H9 (cell line): ENCODE data around the gene APOL2. TPM values are rescaled to one million over a fixed set of nuclear protein-coding genes. Genes with fewer than 3 reads are reported as not detected.

ENCODE experiments used
- DNase-seq: peaks from one replicate; pipeline ENCODE4 v3.0.0-alpha.2; 2017
- H2AFZ ChIP-seq: one replicate; pipeline ENCODE4 v1.6.1; 2013; ENCODE audit warnings: mild to moderate bottlenecking, low read length, control low read depth, moderate library complexity
- H2AK5ac ChIP-seq: 2 replicates; pipeline ENCODE4 v1.6.1; 2013; ENCODE audit warnings: low read length, control low read depth, mixed read lengths; ENCODE audit not compliant: insufficient read length
- H2BK120ac ChIP-seq: one replicate; pipeline ENCODE4 v1.6.1; 2013; ENCODE audit warnings: low read depth, mild to moderate bottlenecking, low read length, control low read depth, inconsistent platforms; ENCODE audit not compliant: poor library complexity, severe bottlenecking
- H2BK12ac ChIP-seq: 2 replicates; pipeline ENCODE4 v1.6.1; 2013; ENCODE audit warnings: low read length, control low read depth, mixed read lengths, low read depth; ENCODE audit not compliant: insufficient read length
- H2BK15ac ChIP-seq: 2 replicates; pipeline ENCODE4 v1.6.1; 2013; ENCODE audit warnings: low read depth, low read length, control low read depth
- H2BK20ac ChIP-seq: one replicate; pipeline ENCODE4 v1.6.1; 2013; ENCODE audit warnings: low read depth, mild to moderate bottlenecking, low read length, control low read depth, inconsistent platforms; ENCODE audit not compliant: poor library complexity, severe bottlenecking
- H2BK5ac ChIP-seq: 2 replicates; pipeline ENCODE4 v1.6.1; 2013; ENCODE audit warnings: low read length, control low read depth, mixed read lengths; ENCODE audit not compliant: insufficient read length
- H3K14ac ChIP-seq: 2 replicates; pipeline ENCODE4 v1.6.1; 2013; ENCODE audit warnings: low read length, control low read depth; ENCODE audit not compliant: insufficient read depth
- H3K18ac ChIP-seq: 2 replicates; pipeline ENCODE4 v1.6.1; 2013; ENCODE audit warnings: low read depth, mild to moderate bottlenecking, mixed read lengths, low read length, control low read depth; ENCODE audit not compliant: insufficient read length
- H3K23ac ChIP-seq: 2 replicates; pipeline ENCODE4 v1.6.1; 2013; ENCODE audit warnings: low read length, control low read depth, mixed read lengths, low read depth; ENCODE audit not compliant: insufficient read length
- H3K23me2 ChIP-seq: 2 replicates; pipeline ENCODE4 v1.6.1; 2013; ENCODE audit warnings: low read depth, mild to moderate bottlenecking, mixed read lengths, low read length, control low read depth; ENCODE audit not compliant: insufficient read length, poor library complexity, severe bottlenecking
- H3K27ac ChIP-seq: 2 replicates; pipeline ENCODE4 v1.5.1; 2013; ENCODE audit warnings: low read length, control low read depth, mixed read lengths, low read depth; ENCODE audit not compliant: insufficient read length
- H3K27me3 ChIP-seq: 2 replicates; pipeline ENCODE4 v1.6.1; 2013; ENCODE audit warnings: low read length, control low read depth, inconsistent platforms; ENCODE audit not compliant: insufficient read depth
- H3K4ac ChIP-seq: 2 replicates; pipeline ENCODE4 v1.6.1; 2013; ENCODE audit warnings: low read depth, mild to moderate bottlenecking, control low read depth, inconsistent platforms, low read length, moderate library complexity
- H3K4me1 ChIP-seq: 2 replicates; pipeline ENCODE4 v1.6.1; 2013; ENCODE audit warnings: low read length, control low read depth, inconsistent platforms; ENCODE audit not compliant: insufficient read depth
- H3K4me2 ChIP-seq: 2 replicates; pipeline ENCODE4 v1.6.1; 2013; ENCODE audit warnings: low read length, control low read depth, mixed read lengths; ENCODE audit not compliant: insufficient read length, insufficient read depth
- H3K56ac ChIP-seq: 2 replicates; pipeline ENCODE4 v1.6.1; 2013; ENCODE audit warnings: low read depth, mild to moderate bottlenecking, mixed read lengths, low read length, control low read depth; ENCODE audit not compliant: insufficient read length
- H3K79me1 ChIP-seq: 2 replicates; pipeline ENCODE4 v1.6.1; 2013; ENCODE audit warnings: low read depth, mild to moderate bottlenecking, moderate library complexity, low read length, control low read depth, inconsistent platforms; ENCODE audit not compliant: insufficient read depth, poor library complexity, severe bottlenecking
- H3K79me2 ChIP-seq: 2 replicates; pipeline ENCODE4 v1.6.1; 2013; ENCODE audit warnings: low read length, control low read depth, inconsistent platforms; ENCODE audit not compliant: insufficient read depth
- H3K9ac ChIP-seq: 2 replicates; pipeline ENCODE4 v1.6.1; 2013; ENCODE audit warnings: low read length, control low read depth, mixed read lengths; ENCODE audit not compliant: insufficient read length; ENCODE audit errors: extremely low read depth
- H3K9me3 ChIP-seq: one replicate; pipeline ENCODE4 v1.6.1; 2013; ENCODE audit warnings: low read depth, low read length, inconsistent platforms; ENCODE audit not compliant: control insufficient read depth
- H3T11ph ChIP-seq: one replicate; pipeline ENCODE4 v1.6.1; 2013; ENCODE audit warnings: mild to moderate bottlenecking, low read length, control low read depth, inconsistent platforms
- H4K20me1 ChIP-seq: one replicate; pipeline ENCODE4 v1.6.1; 2013; ENCODE audit not compliant: control insufficient read depth, insufficient read length, insufficient read depth
- H4K5ac ChIP-seq: 2 replicates; pipeline ENCODE4 v1.6.1; 2013; ENCODE audit warnings: low read depth, mild to moderate bottlenecking, mixed read lengths, low read length, control low read depth; ENCODE audit not compliant: insufficient read length
- H4K8ac ChIP-seq: replicated peaks from 2 replicates; pipeline ENCODE4 v1.6.1; 2013; ENCODE audit warnings: low read length, control low read depth, mixed read lengths, low read depth; ENCODE audit not compliant: insufficient read length
- H4K91ac ChIP-seq: 2 replicates; pipeline ENCODE4 v1.6.1; 2013; ENCODE audit warnings: low read depth, mild to moderate bottlenecking, moderate library complexity, mixed read lengths, low read length, control low read depth; ENCODE audit not compliant: insufficient read length
- H3K27ac Mint-ChIP-seq, 3 experiments: 2 replicates in 2 of 3; 3 replicates in 1 of 3; pipeline ENCODE4 v1.8.0; 2020 to 2021; ENCODE audit warnings: mixed read lengths in 3 of 3, mild to moderate bottlenecking in 1 of 3, moderate library complexity in 1 of 3
- H3K27me3 Mint-ChIP-seq: 2 replicates; pipeline ENCODE4 v1.8.0; 2021; ENCODE audit warnings: low read depth, mild to moderate bottlenecking, moderate library complexity, mixed read lengths
- H3K36me3 Mint-ChIP-seq, 3 experiments: 2 replicates in 2 of 3; 3 replicates in 1 of 3; pipeline ENCODE4 v1.8.0; 2020 to 2021; ENCODE audit warnings: low read depth in 3 of 3, mixed read lengths in 3 of 3; ENCODE audit not compliant: insufficient read depth in 1 of 3
- H3K4me1 Mint-ChIP-seq, 2 experiments: 2 replicates each; pipeline ENCODE4 v1.8.0; 2020; ENCODE audit warnings: mixed read lengths in 2 of 2
- H3K4me3 Mint-ChIP-seq, 2 experiments: 2 replicates in 1 of 2; 3 replicates in 1 of 2; pipeline ENCODE4 v1.8.0; 2020 to 2021; ENCODE audit warnings: mild to moderate bottlenecking in 2 of 2, mixed read lengths in 2 of 2, moderate library complexity in 1 of 2
- H3K9me3 Mint-ChIP-seq, 2 experiments: 2 replicates in 1 of 2; 3 replicates in 1 of 2; pipeline ENCODE4 v1.8.0; 2020; ENCODE audit warnings: mild to moderate bottlenecking in 2 of 2, mixed read lengths in 2 of 2, moderate library complexity in 1 of 2
- CTCF ChIP-seq: fragments of 200-600 bp; sonication (generic); conservative IDR thresholded peaks from 3 replicates; pipeline ENCODE4 v1.8.0; 2021; ENCODE audit warnings: antibody characterized with exemption, mild to moderate bottlenecking
- WGBS: extraction: QIAGEN DNeasy Blood & Tissue Kit; methylation state at CpG from one replicate; pipeline ENCODE4 v1.1.7; 2013; ENCODE audit warnings: missing lambda C conversion rate, low lambda C conversion rate, mixed read lengths; ENCODE audit not compliant: insufficient read length; ENCODE audit errors: extremely low coverage; 5-methylcytosine and 5-hydroxymethylcytosine counted together
- total RNA-seq: library from RNA; stranded (reverse); gene quantifications from 2 replicates; pipeline ENCODE4 v1.2.1, GENCODE V29; 2021

The APOL2 gene
- total RNA-seq, 1 experiment from 2014 or later, result 15.6 TPM

DNA sequence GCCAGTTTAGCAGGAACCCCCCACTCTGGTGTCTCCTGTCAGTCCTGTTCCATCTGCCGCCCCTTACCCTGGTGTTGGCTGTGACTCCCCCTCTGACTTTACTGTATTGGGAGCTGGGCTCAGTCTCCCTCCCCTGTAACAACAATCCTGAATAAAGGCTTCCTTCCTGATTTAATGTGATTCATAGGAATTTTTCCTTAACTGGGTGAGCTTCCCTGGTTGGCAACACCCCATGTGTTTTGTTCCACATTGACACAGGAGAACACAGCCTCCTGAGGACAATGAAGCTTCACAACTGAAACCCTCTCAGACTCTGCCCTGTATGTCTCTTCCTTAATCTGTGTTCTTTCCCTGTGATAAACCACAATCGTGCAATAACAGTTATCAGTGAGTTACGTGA, 46.2 kb downstream of the APOL2 start:
- no peaks in the 10 kb centered on the region for H3K9me3 ChIP-seq
- H3K4ac ChIP-seq, result no peak overlapping the region
- Mint-ChIP-seq H3K4me1 (peaks cover 57 to 61% of the 10 kb centered on the region in 2 experiments), H3K27ac (no peak overlapping the region), H3K27me3 (peaks cover 5% of the 10 kb centered on the region; the same call in 1 of the 2 replicates), H3K9me3 (peaks cover 5 to 6% of the 10 kb centered on the region in 2 experiments; a peak in 4 of 5 replicates), H3K4me3 (no peak overlapping the region), H3K36me3 (peaks cover 2 to 8% (median 5%) of the 10 kb centered on the region in 3 experiments; a peak in 4 of 7 replicates)
- peaks cover 4% of the 10 kb centered on the region; the same call in 1 of the 2 replicates for H3K4me1 ChIP-seq
- no peak overlapping the region for H2AK5ac ChIP-seq
- H4K91ac ChIP-seq, result no peak overlapping the region
- H2BK20ac ChIP-seq, result no peak overlapping the region
- no peak overlapping the region for H3K4me2 ChIP-seq
- H4K8ac ChIP-seq, result no peak overlapping the region
- H3K9ac ChIP-seq, result no peak overlapping the region
- H2AFZ ChIP-seq, result no peak overlapping the region
- H3K18ac ChIP-seq, result no peak overlapping the region
- H2BK120ac ChIP-seq, result no peak overlapping the region
- DNase-seq, result no peak
- H3K27me3 ChIP-seq, result no peaks in the 10 kb centered on the region
- no peak overlapping the region for H2BK12ac ChIP-seq
- H3K23ac ChIP-seq, result no peak overlapping the region
- WGBS, result no CpG with 5 or more reads among the region's 3 CpGs
- no peak for TF ChIP-seq CTCF
- H3K79me1 ChIP-seq, result no peaks in the 10 kb centered on the region
- H3K14ac ChIP-seq, result no peak overlapping the region
- H3K56ac ChIP-seq, result no peak overlapping the region
- no peak overlapping the region for H2BK15ac ChIP-seq
- no peaks in the 10 kb centered on the region for H3K23me2 ChIP-seq
- no peak overlapping the region for H2BK5ac ChIP-seq
- H4K20me1 ChIP-seq, result no peaks in the 10 kb centered on the region
- H4K5ac ChIP-seq, result no peak overlapping the region
- no peaks in the 10 kb centered on the region for H3K79me2 ChIP-seq
- no peak overlapping the region for H3T11ph ChIP-seq
- no peak overlapping the region for H3K27ac ChIP-seq
